SK-N-SH (cell line): Measurements from ENCODE around the gene SMNDC1. TPM values are rescaled to one million over a fixed set of nuclear protein-coding genes. Genes with fewer than 3 reads are reported as not detected.

Experiments used
- CTCF ChIA-PET: fragments of 300-600, 350-600 bp; formaldehyde crosslinking; extraction: SDS; loops from one replicate; lab custom pipeline; 2021; lab: Yijun Ruan, JAX
- POLR2A ChIA-PET: fragments of 350-600 bp; sonication (Branson Sonifier 250); formaldehyde crosslinking; extraction: SDS; loops from one replicate; lab custom pipeline; 2020; ENCODE audit warnings: antibody characterized with exemption, inconsistent platforms; lab: Yijun Ruan, JAX
- DNase-seq: peaks from one replicate; pipeline ENCODE4 v3.0.0; 2012
- H2AFZ ChIP-seq: fragments of 200-600 bp; sonication (generic); 2 replicates; pipeline ENCODE4 v1.8.1; 2016; ENCODE audit warnings: antibody characterized with exemption, mild to moderate bottlenecking, low read depth
- H3F3A ChIP-seq: fragments of 200-600 bp; sonication (generic); replicated peaks from 2 replicates; pipeline ENCODE3; 2016; ENCODE audit warnings: antibody characterized with exemption, mild to moderate bottlenecking; ENCODE audit not compliant: insufficient read depth
- H3K27ac ChIP-seq, 2 experiments: fragments of 200-500 bp in 1 of 2; fragments of 200-600 bp in 1 of 2; sonication (Bioruptor generic) in 1 of 2; sonication (generic), shearing (Covaris generic) in 1 of 2; 2 replicates each; pipeline versions ENCODE4 v1.5.1 to v1.6.1; 2014 to 2016; ENCODE audit warnings: low read depth in 2 of 2, inconsistent platforms in 1 of 2, low read length in 1 of 2, mild to moderate bottlenecking in 1 of 2, mixed read lengths in 1 of 2
- H3K27me3 ChIP-seq: fragments of 200-600 bp; sonication (generic), shearing (Covaris generic); 2 replicates; pipeline ENCODE4 v1.6.1; 2016; ENCODE audit warnings: mixed run types; ENCODE audit not compliant: insufficient read depth
- H3K36me3 ChIP-seq, 2 experiments: fragments of 200-500 bp in 1 of 2; fragments of 200-600 bp in 1 of 2; sonication (Bioruptor generic) in 1 of 2; sonication (generic) in 1 of 2; replicated peaks in 1 of 2; 2 replicates each; pipeline versions ENCODE3 to v1.5.1; 2014 to 2016; ENCODE audit warnings: low read length in 1 of 2, mild to moderate bottlenecking in 1 of 2; ENCODE audit not compliant: insufficient read depth in 2 of 2, control insufficient read depth in 1 of 2
- H3K4me1 ChIP-seq, 2 experiments: fragments of 200-500 bp in 1 of 2; fragments of 200-600 bp in 1 of 2; sonication (Bioruptor generic) in 1 of 2; sonication (generic), shearing (Covaris generic) in 1 of 2; 2 replicates each; pipeline versions ENCODE4 v1.5.1 to v1.6.1; 2014 to 2016; ENCODE audit warnings: low read depth in 1 of 2, low read length in 1 of 2, mixed run types in 1 of 2; ENCODE audit not compliant: insufficient read depth in 2 of 2, control insufficient read depth in 1 of 2
- H3K4me2 ChIP-seq: fragments of 200-600 bp; sonication (generic), shearing (Covaris generic); 2 replicates; pipeline ENCODE4 v1.6.1; 2017; ENCODE audit warnings: mixed run types
- H3K4me3 ChIP-seq, 2 experiments: fragments of 200-500 bp in 1 of 2; fragments of 200-600 bp in 1 of 2; sonication (Bioruptor generic) in 1 of 2; sonication (generic), shearing (Covaris generic) in 1 of 2; 2 replicates each; pipeline versions ENCODE4 v1.5.1 to v1.8.1; 2014 to 2016; ENCODE audit warnings: low read depth in 2 of 2, inconsistent platforms in 1 of 2, low read length in 1 of 2, mild to moderate bottlenecking in 1 of 2, mixed read lengths in 1 of 2, moderate library complexity in 1 of 2
- H3K79me2 ChIP-seq: fragments of 200-600 bp; sonication (generic); 2 replicates; pipeline ENCODE4 v1.8.1; 2017; ENCODE audit warnings: mild to moderate bottlenecking; ENCODE audit not compliant: insufficient read depth
- H3K9ac ChIP-seq: fragments of 200-600 bp; sonication (generic); 2 replicates; pipeline ENCODE4 v1.6.1; 2017; ENCODE audit warnings: mixed run types
- H3K9me2 ChIP-seq: fragments of 200-600 bp; sonication (generic); 2 replicates; pipeline ENCODE4 v1.6.1; 2017; ENCODE audit warnings: mixed run types
- H3K9me3 ChIP-seq: fragments of 200-600 bp; sonication (generic); 2 replicates; pipeline ENCODE4 v1.6.1; 2017; ENCODE audit warnings: mixed run types, mild to moderate bottlenecking, moderate library complexity
- H4K20me1 ChIP-seq: fragments of 200-600 bp; sonication (generic); 2 replicates; pipeline ENCODE4 v1.6.1; 2017; ENCODE audit warnings: mild to moderate bottlenecking, mixed run types; ENCODE audit not compliant: insufficient read depth
- CTCF ChIP-seq: fragments of 200-600 bp; sonication (generic); IDR thresholded peaks from 2 replicates; pipeline ENCODE4 v1.6.1; 2017; ENCODE audit warnings: antibody characterized with exemption, mild to moderate bottlenecking, moderate library complexity
- GATA2 ChIP-seq: sonication (generic); formaldehyde crosslinking; IDR thresholded peaks from 2 replicates; pipeline ENCODE4 v1.5.0; 2020; ENCODE audit warnings: mild to moderate bottlenecking, missing genetic modification reagents
- IRF3 ChIP-seq: fragments of 150-350 bp; IDR thresholded peaks from 2 replicates; pipeline ENCODE4 v1.6.1; 2016; ENCODE audit warnings: mild to moderate bottlenecking, low read depth, low read length
- NFIC ChIP-seq: IDR thresholded peaks from 2 replicates; pipeline ENCODE4 v1.4.0; 2012; ENCODE audit warnings: borderline replicate concordance
- RAD21 ChIP-seq: IDR thresholded peaks from 2 replicates; pipeline ENCODE4 v1.6.1; 2012; ENCODE audit warnings: mild to moderate bottlenecking, low read length
- REST ChIP-seq: IDR thresholded peaks from 2 replicates; pipeline ENCODE4 v1.6.1; 2012; ENCODE audit warnings: mild to moderate bottlenecking, low read depth, low read length, moderate library complexity
- RFX5 ChIP-seq: IDR thresholded peaks from 2 replicates; pipeline ENCODE4 v1.6.1; 2012; ENCODE audit warnings: mild to moderate bottlenecking, improper control_type of control experiment, low read length
- SMC3 ChIP-seq: IDR thresholded peaks from 2 replicates; pipeline ENCODE4 v1.6.1; 2012; ENCODE audit warnings: low read depth, low read length, improper control_type of control experiment
- TCF12 ChIP-seq: IDR thresholded peaks from 2 replicates; pipeline ENCODE4 v1.4.0; 2012
- TEAD4 ChIP-seq: IDR thresholded peaks from 2 replicates; pipeline ENCODE4 v1.4.0; 2012; ENCODE audit warnings: mild to moderate bottlenecking, borderline replicate concordance; ENCODE audit not compliant: insufficient read depth
- USF2 ChIP-seq: fragments of 150-350 bp; IDR thresholded peaks from 2 replicates; pipeline ENCODE4 v1.6.1; 2017; ENCODE audit warnings: antibody characterized with exemption, low read length, low read depth, borderline replicate concordance
- WGBS: methylation state at CpG from one replicate; pipeline ENCODE4 v1.1.6; 2017; ENCODE audit warnings: low lambda C conversion rate; 5-methylcytosine and 5-hydroxymethylcytosine counted together
- polyA plus RNA-seq, 3 experiments: library from polyadenylated mRNA; depleted of rRNA; stranded (reverse); fragments of >200 nt; gene quantifications; 2 replicates each; pipeline ENCODE4 v1.2.3, GENCODE V29; 2012

The SMNDC1 gene
- polyA plus RNA-seq, 1 of the 3 experiments (the other 2 are of a cell fraction), result 13.3 TPM

- no peak for TF ChIP-seq CTCF
These were observed 36.1 kb upstream of the SMNDC1 start (continued) for GRCh38 chr10:110340816-110341215.

GRCh38 chr10:110340122-110340521 is 35.4 kb upstream of the SMNDC1 start:
- peaks cover 0 to 33% of the 10 kb centered on the region in 2 experiments; a peak in 2 of 4 replicates for H3K4me1 ChIP-seq
- WGBS, result 100% methylated on average over 4 of the region's 4 CpGs
- H3K4me3 ChIP-seq, result no peak overlapping the region
- no peaks in the 10 kb centered on the region for H3K27me3 ChIP-seq
- H3K9ac ChIP-seq, result no peak overlapping the region
- no peaks in the 10 kb centered on the region for H3K36me3 ChIP-seq
- no peak for DNase-seq
- H4K20me1 ChIP-seq, result no peaks in the 10 kb centered on the region
- no peak overlapping the region for H3K27ac ChIP-seq
- H3K9me2 ChIP-seq, result no peaks in the 10 kb centered on the region
- ChIA-PET CTCF (interaction anchor here (0.6 kb wide), 1 partner anchor 219 kb away, joined by 3 read pairs; no protein-coding TSS in a partner anchor), POLR2A (no interaction called here)
- peaks cover 25% of the 10 kb centered on the region for H3F3A ChIP-seq
- H2AFZ ChIP-seq, result no peak overlapping the region
- no peaks in the 10 kb centered on the region for H3K79me2 ChIP-seq
- no peak overlapping the region for H3K4me2 ChIP-seq
- TF ChIP-seq IRF3 (no peak), TEAD4 (no peak), SMC3 (no peak), REST (no peak), USF2 (no peak), GATA2 (no peak), RAD21 (no peak), NFIC (no peak), RFX5 (no peak), TCF12 (no peak), CTCF (no peak)
- H3K9me3 ChIP-seq, result no peaks in the 10 kb centered on the region
